HG03432 (cell line): ENCODE results near the gene S100G.

Source experiments
- ATAC-seq: cut with Tn5 transposase; IDR thresholded peaks from one replicate; pipeline ENCODE4 v1.9.1; 2021; ENCODE audit warnings: mild to moderate bottlenecking, moderate library complexity; ENCODE audit not compliant: unreplicated experiment

S100G gene

DNA sequence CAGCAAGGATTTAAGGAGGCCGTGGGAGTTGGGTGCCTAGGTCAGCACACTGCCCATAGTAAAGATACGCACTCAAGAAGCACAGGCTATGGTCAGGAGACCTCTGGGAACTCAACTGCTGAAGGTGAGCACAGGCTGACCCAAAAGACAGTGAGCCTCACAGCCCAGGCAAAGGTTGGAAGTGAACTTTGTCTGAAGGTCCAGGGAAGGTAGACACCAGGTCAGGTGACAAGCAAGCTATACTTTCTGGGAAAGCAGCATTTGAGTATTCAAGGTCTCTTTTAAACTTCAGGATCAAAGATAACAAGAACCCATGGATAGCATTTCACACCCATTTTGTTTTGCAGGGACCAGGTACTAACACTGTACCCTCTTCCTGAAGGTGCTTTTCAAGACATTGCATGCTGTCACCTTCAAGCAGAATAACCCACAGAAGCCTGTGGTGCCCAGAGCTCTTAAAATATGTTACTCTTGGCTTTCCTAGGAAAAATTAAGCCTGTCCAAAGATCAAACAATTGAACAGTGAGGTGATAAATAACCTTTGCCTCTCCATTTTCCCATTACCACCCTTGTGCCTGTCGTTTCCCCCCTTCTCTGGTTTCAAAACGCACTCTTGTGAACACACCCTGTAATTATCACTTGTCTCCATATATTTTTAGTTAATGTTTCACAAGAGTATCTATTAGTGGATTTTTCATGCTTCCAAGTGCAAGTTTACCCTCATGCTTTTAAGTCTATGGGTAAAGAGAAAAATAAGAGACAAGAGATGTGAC, 3.4 kb upstream of the S100G start:
- ATAC-seq = no peak

DNA sequence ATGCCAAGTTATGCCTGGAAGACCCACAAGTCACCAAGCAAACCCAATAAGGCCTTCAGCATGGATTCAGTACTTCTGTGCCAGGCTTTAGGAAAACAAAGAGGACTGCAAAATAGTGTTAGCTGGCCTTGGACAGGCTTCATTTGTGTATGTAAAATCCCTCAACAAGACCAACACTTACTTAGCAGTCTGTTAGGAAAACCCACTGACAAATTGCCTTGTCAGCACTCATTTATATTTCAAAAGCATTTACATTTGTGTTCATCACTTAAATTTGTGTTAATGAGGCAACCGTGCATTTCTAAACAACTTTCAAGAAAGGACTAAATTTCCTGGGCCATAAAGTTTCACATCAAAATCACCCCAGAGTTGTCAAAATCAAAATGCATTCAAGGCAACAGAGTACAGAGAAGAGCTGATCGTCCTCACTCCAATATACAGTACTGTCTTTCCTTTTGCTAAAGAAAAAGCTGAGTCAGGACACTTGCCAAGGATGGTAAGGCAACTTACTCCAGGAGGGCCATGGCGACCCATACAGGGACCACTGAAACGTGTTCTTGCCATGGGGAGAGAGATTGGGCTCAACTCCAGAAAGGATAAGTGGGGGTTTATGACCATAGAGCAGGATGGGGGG, 1.6 kb downstream of the S100G start:
- no peak for ATAC-seq

DNA sequence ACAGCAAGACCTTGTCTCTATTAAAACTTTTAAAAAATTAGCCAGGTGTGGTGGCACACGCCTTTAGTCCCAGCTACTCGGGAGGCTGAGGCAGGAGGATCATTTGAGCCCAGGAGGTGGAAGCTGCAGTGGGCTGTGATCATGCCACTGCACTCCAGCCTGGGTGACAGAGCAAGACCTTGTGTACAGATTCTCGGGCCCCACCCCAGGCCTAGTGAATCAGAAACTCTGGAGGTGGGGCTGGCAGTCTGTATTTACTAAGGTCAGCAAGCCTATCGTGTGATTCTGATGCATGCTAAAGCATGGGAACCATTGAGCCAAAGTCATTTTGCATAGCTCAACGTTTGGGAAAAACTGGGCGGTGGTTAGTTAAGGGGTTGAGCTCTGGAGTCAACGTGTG, 3.5 kb downstream of the S100G start:
- ATAC-seq = no peak

DNA sequence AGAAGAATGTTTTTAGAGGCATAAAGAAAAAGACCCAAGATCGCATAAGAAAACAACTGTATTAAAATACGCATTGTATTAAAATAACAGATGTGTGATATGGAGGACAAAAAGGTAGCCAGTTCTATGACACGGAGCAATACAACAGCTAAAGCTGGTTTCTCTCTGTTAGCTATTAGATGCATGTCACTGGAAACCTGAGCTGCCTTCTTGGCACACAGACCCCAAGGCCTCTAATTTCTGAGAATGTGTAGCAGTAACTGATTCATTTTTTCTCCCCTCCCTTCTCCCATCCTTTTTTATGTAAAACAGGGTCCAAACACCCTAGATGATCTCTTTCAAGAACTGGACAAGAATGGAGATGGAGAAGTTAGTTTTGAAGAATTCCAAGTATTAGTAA, 4.1 kb downstream of the S100G start:
- no peak for ATAC-seq

DNA sequence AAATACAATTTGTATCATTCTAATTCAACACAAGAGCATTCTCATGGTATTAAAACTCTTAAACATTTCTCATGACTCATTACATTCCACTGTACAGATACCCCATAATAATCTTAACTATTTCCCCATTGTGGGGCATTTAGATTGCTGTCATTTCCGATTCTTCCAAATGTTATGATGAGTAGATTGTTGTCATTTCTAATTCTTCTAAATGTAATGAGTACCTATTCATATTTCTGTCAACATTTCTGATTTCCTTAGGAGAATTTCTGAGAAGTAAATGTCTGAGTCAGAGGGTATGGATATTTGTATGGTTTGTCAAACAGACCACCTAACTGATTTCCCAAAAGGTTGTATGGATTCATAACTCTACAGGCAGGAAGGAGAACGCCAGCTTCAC, 8.3 kb downstream of the S100G start:
- ATAC-seq = no peak

DNA sequence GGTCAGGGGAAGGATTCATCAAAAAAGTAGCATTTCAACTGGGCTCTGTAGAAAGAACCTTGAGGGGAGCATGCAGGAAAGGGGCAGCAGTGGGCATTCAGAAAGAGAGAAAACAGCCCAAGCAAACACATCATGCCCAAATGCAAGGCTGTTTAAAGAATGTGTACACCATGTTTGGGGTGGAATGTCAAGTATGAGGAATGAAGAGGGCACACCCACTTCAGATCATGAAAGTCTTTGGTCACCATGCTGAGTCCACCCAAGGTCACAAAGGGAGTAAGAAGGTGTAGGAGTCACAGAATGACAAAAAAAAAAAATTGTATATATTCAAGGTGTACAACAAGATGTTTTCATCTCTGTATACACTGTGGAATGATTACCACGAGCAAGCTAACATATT, 9.4 kb downstream of the S100G start:
- ATAC-seq = no peak

DNA sequence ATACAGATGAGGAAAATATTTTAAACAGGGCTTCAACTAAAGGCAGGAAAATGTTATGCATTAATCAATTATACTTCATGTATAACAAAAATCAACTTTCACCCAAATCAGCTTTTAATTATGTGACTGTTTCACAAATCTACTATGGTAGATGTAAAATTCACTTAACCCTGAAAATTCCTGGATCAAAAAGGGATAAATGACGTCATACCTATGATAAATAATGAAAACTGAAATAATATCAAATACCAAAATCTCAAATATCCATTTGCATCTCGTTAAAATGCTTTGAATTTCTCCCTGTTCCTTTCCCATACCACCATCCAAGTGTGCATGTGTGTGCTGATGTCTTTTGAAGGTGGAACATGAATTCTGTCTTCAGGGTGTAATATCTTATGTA, 11.5 kb downstream of the S100G start:
- ATAC-seq = no peak

DNA sequence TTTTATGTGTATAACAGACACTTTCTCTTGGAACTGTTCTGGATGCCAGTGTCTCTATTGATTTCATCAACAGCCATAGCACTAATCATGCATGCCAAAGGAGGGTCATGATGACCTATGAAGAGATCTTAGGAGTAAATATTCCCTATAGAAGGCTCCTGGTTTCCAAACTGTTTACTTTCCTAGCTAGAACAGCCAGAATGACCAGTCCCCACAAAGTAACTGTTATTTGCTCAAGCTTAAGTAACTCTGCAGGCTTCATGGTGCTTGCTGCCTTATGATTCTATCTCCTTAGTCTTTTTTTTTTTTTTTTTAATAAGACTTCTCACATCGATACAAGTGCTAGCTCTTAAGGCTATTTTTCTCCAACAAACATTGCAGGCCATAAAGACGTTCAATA, 12.4 kb downstream of the S100G start:
- no peak for ATAC-seq

DNA sequence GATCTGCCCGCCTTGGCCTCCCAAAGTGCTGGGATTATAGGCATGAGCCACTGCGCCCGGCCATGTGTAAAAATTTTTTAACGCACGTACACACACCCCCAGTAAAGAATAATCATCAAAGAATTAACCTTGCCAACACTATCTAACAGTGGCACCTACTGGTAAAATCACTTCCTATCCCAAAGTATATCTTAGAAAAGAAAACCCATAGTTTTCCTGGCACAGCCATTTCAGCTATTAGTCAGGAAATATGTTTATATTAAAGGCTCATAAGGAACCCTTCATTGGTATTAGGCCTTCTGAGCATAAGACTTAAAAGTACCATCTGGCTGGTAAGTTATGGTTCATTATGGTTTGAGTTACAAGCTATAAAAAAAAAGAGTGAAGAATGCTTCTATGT, 14.1 kb downstream of the S100G start:
- ATAC-seq = no peak

DNA sequence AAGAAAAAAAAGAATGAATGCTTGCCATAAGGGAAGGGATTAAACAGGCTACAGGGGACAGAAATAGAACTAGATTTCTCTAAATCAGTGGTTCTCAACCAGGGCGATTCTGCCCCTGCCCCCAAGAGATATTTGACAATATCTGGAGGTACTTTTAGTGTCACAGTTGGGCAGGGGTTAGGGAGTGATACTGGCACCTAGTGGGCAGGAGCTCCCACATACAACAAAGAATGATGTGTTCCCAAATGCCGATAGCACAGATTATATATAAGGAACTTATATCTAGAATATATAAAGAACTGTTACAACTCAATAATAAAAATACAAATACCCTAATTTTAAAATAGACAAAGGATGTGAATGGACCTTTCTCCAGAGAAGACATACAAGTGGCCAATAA, 14.7 kb downstream of the S100G start:
- no peak for ATAC-seq

DNA sequence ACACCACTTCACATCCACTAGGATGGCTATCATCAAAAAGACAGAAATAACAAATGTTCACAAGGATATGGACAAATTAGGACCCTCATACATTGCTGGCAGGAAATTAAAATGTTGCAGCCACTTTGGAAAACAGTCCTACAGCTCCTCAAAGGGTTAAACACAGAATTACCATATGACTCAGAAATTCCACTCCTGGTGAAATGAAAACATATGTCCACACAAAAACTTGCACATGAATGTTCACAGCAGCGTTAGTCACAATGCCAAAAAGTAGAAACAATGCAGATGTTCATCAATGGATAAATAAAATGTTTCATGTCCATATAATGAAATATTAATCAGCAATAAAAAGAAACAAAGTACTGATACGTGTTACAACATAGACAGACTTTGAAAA, 15.1 kb downstream of the S100G start:
- ATAC-seq = no peak

DNA sequence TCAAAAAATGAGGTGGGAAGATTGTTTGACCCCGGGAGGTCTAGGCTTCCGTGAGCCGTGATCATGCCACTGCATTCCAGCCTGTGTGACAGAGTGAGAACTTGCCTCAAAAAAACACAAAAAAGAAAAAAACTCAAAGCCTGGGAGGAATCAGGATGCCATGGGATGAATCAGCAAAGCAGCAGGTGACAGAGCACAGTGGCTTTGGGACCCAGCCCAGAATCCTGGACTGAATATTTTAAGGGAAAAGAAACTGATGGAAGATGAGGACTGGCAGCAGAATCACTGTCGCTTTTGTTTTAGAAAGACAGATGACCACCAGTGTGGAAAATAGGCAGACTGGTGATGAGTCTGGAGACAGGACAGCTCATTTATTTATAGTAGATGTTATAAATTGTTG, 16.6 kb downstream of the S100G start:
- ATAC-seq = no peak

DNA sequence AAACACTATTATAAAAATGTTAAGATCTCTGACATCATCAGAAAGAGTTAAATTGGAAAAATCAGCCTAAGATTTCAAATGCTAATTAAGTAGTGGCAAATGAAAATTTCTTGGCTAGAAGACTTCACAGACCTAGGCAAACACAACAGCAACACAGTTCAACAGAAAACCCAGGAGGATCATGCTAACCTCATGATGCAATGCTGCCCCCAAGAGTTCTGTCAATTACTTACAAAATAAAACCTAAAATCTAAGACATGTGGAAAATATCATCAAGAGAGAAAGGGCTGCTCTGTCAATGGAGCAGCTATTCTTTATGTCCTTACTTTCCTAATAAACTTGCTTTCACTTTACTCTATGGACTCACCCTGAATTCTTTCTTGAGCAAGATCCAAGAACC, 21.0 kb downstream of the S100G start:
- ATAC-seq = no peak

DNA sequence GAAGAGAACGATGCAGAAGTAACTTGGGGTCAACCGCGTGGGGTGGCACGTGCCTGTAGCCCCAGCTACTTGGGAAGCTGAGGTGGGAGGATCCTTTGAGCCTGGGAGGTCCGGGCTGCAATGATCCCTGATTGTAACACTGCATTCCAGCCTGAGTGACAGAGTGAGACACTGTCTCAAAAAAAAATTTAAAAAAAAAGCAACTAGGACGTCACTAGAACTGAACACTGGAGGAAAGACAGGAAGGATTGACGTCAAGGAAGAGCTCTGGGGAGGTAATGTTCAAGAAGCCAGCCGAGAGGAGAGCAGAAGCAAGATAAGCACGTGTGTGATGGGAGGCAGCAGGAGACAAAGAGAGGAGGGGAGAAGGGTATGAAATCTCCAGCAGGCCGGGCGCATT, 28.7 kb downstream of the S100G start:
- no peak for ATAC-seq

DNA sequence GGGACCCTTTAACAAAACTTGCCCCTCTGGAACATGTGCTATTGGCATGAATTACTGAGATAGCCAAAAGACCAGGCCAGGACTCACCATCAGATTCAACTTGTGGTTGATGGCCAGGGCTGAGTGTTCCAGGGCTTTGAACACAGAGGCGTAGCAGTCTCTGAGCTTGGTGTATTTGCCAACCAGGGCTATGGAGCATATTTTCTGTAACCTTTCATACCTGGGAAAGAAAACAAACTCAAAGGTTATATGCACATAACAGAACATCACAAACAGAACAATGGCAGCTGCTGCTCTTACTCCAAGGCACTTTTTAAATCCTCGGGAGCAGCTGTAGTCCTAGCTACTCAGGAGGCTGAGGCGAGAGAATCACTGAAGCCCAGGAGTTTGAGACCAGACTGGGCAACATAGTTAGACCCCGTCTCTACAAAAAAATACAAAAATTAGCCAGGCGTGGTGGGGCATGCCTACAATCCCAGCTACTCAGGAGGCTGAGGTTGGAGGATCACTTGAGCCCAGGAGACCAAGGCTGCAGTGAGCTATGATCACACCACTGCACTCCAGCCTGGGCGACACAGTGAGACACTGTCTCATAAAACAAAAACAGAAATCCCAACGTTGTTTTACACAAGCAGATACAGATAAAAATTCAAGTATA, 33.2 kb downstream of the S100G start:
- ATAC-seq = no peak

DNA sequence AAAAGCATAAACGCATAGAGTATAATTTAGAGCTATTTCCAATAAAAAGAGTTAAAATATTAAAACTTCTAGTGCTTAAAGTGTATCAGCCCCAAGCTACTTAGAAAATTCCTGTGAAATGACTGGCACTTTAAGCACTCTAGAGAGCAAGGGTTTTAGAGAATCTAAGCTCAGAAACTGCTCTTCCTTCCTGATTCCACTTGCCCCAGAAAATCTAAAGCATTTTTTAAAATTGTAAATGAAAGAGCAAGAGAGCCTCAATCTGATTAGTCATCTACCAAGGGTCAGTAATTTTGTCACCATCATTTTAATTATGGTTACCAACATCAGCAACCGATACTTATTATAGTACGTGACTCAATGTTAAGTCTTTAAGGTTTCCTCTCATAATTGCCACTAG, 37.6 kb downstream of the S100G start:
- ATAC-seq = no peak

DNA sequence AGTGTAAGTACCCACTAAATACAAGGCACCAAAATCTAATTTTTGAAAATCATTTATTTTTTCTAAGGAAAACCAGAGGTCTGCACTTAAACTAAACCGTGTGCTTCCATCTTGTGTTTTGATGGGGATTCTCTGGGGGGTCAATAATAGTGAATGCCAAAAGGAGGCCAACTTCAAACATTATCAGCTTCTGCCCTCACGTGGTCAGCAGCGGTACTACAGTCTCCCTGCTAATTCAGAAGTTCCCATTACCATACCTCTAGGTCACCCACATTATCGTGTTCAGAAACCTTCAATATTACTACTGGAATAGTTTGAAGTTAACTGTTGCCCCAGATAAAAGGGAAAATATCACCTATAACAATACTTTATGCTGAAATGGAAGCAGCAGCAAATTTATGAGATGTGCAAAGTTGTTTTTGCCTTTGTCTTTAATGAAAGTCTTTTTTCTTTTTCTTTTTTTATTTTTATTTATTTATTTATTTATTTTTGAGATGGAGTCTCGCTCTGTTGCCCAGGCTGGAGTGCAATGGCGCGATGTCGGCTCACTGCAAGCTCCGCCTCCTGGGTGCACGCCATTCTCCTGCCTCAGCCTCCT, 45.2 kb downstream of the S100G start:
- no peak for ATAC-seq

DNA sequence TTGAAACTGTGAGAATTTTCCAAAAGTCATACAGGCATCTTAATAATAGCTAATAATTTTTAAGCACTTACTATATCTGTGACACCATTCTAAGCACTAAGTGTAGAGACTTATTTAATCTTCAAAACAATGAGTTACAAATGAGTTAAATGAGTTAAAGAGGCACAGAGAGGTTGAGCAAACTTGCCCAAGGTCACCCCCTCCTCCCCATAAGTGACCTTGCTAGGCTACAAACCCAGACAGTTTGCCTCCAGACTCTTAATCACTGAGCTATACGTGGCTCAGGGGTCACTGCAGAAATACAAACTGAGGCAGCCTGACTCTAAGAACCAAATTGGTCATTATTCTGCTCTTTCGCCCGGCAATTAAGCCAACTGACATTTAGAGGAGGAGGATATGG, 47.0 kb downstream of the S100G start:
- ATAC-seq = no peak

DNA sequence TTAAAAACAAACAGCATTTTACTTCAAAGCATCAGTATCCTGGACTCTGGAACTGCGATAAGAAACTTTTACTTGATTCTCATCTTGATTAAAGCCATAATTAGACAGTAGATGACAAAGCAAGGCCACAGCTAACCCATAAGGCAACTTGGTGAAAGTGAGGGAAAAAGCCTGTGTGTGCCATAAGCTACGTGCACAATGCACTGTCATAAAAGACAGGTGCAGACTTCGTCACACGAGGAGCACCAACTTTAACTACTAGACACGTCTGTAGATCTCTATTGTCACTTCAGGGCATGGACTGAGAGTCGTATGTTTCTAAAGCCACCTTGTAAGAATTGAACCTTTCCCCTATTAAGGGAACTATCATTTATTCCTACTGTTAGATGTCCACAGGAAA, 49.4 kb downstream of the S100G start:
- no peak for ATAC-seq

DNA sequence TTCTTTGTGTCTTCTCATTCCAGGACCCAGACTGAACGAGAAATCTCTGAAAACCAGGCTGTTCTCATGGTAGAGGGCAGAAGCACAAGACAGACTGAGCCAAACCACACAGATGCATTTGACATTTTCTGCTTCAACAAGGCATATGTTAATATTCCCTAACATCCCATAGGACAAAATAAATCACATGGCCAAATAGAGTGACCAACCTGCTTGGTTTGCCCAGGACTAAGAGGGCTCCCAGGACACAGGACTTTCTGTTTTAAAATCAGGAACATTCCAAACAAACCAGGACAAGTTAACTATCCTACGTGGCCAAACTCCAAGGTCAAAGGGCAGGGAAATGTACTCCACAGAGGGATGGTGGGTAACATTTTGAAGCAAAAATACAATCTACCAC, 50.8 kb downstream of the S100G start:
- ATAC-seq = no peak

DNA sequence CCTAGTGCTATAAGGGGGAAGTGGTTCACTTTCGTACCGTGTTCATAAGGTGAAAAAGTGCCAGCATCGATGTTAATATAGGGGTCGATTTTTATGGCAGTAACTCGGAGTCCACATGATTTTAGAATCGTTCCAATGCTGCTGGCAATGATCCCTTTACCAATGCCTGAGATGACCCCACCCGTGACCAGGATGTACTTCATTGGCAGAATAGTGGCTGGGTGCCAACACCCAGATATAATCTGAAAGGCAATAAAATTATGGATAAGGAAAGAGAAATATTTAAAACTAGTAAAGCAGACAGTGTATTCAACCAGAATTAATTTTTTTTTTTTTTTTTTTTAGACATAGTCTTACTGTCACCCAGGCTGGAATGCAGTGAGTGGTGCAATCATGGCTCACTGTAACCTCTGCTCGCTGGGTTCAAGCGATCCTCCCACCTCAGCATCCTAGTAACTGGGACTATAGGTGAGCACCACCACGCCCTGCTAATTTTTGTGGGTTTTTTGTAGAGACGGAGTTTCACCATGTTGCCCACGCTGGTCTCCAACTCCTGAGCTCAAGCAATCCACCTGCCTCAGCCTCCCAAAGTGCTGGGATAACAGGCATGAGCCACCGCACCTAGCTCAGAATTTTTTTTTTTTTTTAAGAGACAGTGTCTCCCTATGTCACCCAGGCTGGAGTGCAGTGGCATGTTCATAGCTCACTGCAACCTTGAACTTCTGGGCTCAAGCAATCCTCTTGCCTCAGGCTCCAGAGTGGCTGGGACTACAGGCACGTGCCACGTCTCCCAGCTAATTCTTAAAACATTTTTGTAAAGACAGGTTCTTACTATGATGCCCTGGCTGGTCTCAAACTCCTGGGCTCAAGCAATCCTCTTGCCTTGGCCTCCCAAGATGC, 53.0 kb downstream of the S100G start:
- ATAC-seq = no peak
